DND-41 (cell line): ENCODE results near the gene COL13A1.

Experiments used
- CTCF ChIP-seq: IDR thresholded peaks from 2 replicates; pipeline ENCODE4 v1.5.1; 2012; ENCODE audit warnings: borderline replicate concordance, low read length, moderate library complexity, mild to moderate bottlenecking; ENCODE audit not compliant: poor library complexity, severe bottlenecking; ENCODE audit errors: extremely low read depth
- EZH2 ChIP-seq: IDR thresholded peaks from 3 replicates; pipeline ENCODE4 v1.6.1; 2012; ENCODE audit warnings: borderline replicate concordance, low read depth, mild to moderate bottlenecking, moderate library complexity, low read length, inconsistent platforms; ENCODE audit not compliant: severe bottlenecking

GRCh38 chr10:69810097-69810496, 8.4 kb downstream of the COL13A1 start:
- TF ChIP-seq EZH2, result no peak
- TF ChIP-seq CTCF, result no peak
